ENCODE data around the gene SCARB1. TPM values are rescaled to one million over a fixed set of nuclear protein-coding genes. Genes with fewer than 3 reads are reported as not detected.
"Not testable (repeated sequence)": the region's sequence is repeated elsewhere in the genome, so short reads cannot be mapped to it uniquely, and the experiment has no call there.

The SCARB1 gene
- total RNA-seq, 1 experiment from 2014 or later, result 107 TPM

DNA sequence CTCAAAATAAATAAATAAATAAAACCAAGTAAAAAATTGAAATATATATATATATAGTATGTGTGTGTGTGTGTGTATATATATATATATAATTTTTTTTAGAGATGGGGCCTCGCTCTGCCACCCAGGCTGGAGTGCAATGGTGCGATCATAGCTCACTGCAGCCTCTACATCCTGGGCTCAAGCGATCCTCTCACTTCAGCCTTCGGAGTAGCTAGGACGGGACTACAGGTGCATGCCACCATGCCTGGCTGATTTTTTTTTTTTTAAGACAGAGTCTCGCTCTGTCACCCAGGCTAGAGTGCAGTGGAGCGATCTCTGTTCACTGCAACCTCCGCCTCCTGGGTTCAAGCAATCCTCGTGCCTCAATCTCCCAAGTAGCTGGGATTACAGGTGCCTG lies 24.1 kb upstream of the SCARB1 start:
- DNase-seq (ENCODE audit: low spot score); in situ Hi-C loops (cut with HindIII; ENCODE audit: low sequenced_read_pairs): not testable (repeated sequence)

DNA sequence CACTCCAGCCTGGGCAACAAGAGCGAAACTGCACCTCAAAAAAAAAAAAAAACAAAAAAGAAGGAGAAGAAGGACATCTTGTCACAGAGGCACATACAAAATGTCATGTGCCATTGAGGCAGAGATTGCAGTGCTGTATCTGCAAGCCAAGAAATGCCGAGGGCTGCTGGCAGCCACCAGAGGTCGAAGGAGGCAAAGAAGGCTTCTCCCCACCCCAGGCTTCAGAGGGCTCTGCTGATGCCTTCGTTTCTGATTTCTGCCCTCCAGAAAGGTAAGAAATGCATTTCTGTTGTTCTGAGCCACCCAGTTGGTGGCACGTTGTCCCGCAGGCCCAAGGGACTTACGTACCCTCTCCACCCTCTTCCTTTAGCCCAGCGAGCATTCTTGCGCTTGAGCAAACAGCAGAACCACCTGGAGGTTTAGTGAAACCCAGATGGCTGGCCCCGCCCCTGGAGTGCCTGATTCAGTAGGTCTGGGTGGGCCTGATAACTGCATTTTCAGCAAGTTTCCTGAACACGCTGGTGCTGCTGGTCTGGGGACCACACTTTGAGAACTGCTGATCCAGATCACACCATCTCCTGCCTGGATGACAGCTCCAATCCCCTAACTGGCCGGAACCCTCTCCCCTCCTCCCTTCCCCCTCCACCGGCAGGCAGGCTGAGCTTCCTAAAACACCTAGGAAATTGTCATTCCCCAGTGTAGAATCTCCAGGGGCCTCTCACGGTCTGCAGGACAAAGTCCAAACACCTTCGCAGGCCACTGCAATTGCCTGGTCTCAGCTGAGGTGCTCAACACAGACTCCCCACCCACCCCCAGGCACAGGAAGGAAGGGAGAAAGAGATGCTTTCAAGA lies 21.1 kb upstream of the SCARB1 start:
- no peak for DNase-seq (ENCODE audit: low spot score)
- in situ Hi-C loops (cut with HindIII; ENCODE audit: low sequenced_read_pairs), result no loop called here

- no peak for DNase-seq (ENCODE audit: low spot score)
- in situ Hi-C loops (cut with HindIII; ENCODE audit: low sequenced_read_pairs), result no loop called here
Measured at GRCh38 chr12:124883263-124884130, 19.8 kb upstream of the SCARB1 start.

DNA sequence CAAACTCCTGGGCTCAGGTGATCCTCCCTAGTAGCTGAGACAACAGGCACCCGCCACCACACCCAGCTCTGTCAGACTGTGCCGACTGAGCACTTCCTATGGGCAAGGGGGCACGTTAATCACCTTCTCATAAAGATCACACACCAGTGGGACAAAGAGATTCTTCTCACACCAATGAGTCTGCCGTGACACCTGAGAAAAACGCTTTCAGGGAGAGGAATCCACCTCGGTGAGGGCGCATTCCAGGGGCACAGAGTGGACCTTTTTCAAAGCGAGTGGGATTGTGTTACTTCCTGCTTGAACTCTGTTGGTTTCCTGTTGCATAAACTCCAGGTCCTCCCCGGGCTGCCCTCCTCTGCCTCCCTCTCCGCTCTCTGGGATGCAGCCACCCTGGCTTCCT lies 17.5 kb upstream of the SCARB1 start:
- in situ Hi-C loops (cut with HindIII; ENCODE audit: low sequenced_read_pairs), result no loop called here

GRCh38 chr12:124880335-124880734 lies 16.7 kb upstream of the SCARB1 start:
- in situ Hi-C loops (cut with HindIII; ENCODE audit: low sequenced_read_pairs); DNase-seq (ENCODE audit: low spot score): not testable (repeated sequence)

More for the DNA sequence above, 17.5 kb upstream of the SCARB1 start:
- no peak for DNase-seq (ENCODE audit: low spot score)

DNA sequence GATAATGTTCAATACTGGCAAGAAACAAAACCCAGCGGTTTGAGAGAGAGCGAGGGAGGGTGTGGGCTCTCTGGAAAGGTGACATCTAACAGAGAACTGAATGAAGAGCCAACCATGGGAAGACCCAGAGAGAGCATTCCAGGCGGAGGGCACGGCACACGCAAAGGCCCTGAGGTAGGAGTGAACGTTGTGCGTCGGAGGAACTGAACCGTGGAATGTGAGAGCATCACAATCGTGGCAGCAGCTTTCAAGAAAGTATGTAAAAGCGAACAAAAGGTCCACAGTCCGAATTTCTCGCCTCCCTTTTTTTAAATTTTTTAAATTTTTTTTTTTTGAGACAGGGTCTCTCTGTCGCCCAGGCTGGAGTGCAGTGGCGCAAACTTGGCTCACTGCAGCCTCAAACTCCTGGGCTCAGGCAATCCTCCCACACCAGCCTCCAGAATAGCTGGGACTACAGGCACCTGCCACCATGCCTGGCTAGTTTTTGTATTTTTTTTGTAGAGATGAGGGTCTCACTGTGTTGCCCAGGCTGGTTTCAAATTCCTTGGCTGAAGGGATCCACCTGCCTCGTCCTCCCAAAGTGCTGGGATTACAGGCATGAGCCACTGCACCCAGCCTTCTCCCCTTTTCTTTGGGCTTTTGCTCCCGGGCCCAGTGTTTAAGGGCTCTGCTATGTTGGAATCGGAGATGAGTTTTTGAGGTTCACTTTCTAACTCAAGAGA lies 15.3 kb upstream of the SCARB1 start:
- in situ Hi-C loops (cut with HindIII; ENCODE audit: low sequenced_read_pairs), result no loop called here
- no peak for DNase-seq (ENCODE audit: low spot score)

- in situ Hi-C loops (cut with HindIII; ENCODE audit: low sequenced_read_pairs), result no loop called here
- DNase-seq (ENCODE audit: low spot score), result no peak
Measured at GRCh38 chr12:124877423-124877822, 13.8 kb upstream of the SCARB1 start.

- in situ Hi-C loops (cut with HindIII; ENCODE audit: low sequenced_read_pairs), result no loop called here
Measured at GRCh38 chr12:124876171-124876570, 12.5 kb upstream of the SCARB1 start.

DNA sequence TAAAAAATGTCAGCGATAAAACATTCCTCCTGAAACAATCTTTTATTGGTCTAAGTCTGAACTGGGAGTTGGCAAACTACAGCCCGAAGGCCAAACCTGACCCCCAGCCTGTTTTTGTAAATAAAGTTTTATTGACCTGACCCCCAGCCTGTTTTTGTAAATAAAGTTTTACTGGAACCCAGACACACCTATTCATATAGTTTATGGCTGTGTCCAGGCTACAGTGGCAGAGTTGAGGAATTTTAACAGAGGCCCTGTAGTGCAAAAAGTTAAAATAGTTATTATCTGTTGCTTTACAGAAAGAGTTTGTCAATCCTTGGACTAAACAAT lies 12.1 kb upstream of the SCARB1 start:
- DNase-seq (ENCODE audit: low spot score), result no peak
- in situ Hi-C loops (cut with HindIII; ENCODE audit: low sequenced_read_pairs), result no loop called here

More at GRCh38 chr12:124876171-124876570, 12.5 kb upstream of the SCARB1 start:
- no peak for DNase-seq (ENCODE audit: low spot score)

GRCh38 chr12:124874988-124875802 lies 11.5 kb upstream of the SCARB1 start:
- DNase-seq (ENCODE audit: low spot score), result no peak
- in situ Hi-C loops (cut with HindIII; ENCODE audit: low sequenced_read_pairs), result no loop called here

DNA sequence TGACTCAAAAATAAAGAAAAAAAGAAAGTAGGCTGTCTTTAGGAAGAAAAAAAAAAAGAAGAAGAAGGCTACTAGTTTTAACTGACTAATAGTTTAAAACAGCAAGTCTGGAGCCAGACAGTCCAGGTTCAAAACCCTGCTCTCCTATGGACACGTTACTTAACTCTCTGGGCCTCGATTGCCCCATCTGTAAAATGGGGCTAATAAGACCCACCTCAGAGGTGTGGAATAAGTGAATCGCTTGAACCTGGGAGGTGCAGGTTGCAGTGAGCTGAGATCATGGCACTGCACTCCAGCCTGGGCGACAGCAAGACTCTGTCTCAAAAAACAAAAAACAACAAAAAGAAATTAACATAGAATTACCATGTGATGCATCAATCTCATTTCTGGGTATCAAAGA lies 10.5 kb upstream of the SCARB1 start:
- in situ Hi-C loops (cut with HindIII; ENCODE audit: low sequenced_read_pairs), result no loop called here
- no peak for DNase-seq (ENCODE audit: low spot score)

DNA sequence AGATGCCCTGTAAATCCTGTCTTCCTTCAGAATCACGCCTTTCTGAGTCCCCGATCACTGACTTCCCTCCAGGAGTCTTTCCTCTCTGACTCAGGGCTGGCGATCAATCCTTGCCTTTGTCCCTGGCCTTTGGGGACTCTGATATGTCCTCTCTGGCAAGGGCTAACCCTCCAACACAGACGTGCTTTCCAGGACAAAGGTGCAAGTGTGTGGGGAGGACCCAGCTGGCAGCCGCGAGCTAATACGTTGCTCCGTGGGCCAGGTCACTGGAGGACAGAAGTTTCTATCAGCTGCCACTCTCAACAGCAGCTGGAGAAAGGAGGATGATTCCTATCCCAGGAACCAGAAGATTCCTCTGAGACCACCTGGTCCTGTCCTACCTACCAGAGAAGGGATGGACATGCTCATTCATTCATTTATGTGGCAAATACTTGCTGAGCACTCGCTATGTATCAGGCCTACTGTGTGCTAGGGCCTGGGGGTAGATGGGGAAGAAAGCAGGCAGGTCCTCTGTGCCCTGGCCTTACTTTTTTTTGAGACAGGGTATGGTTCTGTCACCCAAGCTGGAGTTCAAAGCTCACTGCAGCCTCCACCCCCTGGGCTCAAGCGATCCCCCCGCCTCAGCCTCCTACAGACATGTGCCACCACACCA lies 8.5 kb upstream of the SCARB1 start:
- in situ Hi-C loops (cut with HindIII; ENCODE audit: low sequenced_read_pairs), result no loop called here
- no peak for DNase-seq (ENCODE audit: low spot score)

- in situ Hi-C loops (cut with HindIII; ENCODE audit: low sequenced_read_pairs), result no loop called here
- DNase-seq (ENCODE audit: low spot score), result no peak
Measured at GRCh38 chr12:124871297-124871696, 7.6 kb upstream of the SCARB1 start.

- in situ Hi-C loops (cut with HindIII; ENCODE audit: low sequenced_read_pairs), result no loop called here
Measured at GRCh38 chr12:124870515-124870914, 6.9 kb upstream of the SCARB1 start.

GRCh38 chr12:124869059-124869665 lies 5.5 kb upstream of the SCARB1 start:
- DNase-seq (ENCODE audit: low spot score), result no peak
- in situ Hi-C loops (cut with HindIII; ENCODE audit: low sequenced_read_pairs), result no loop called here

More at GRCh38 chr12:124870515-124870914, 6.9 kb upstream of the SCARB1 start:
- no peak for DNase-seq (ENCODE audit: low spot score)

DNA sequence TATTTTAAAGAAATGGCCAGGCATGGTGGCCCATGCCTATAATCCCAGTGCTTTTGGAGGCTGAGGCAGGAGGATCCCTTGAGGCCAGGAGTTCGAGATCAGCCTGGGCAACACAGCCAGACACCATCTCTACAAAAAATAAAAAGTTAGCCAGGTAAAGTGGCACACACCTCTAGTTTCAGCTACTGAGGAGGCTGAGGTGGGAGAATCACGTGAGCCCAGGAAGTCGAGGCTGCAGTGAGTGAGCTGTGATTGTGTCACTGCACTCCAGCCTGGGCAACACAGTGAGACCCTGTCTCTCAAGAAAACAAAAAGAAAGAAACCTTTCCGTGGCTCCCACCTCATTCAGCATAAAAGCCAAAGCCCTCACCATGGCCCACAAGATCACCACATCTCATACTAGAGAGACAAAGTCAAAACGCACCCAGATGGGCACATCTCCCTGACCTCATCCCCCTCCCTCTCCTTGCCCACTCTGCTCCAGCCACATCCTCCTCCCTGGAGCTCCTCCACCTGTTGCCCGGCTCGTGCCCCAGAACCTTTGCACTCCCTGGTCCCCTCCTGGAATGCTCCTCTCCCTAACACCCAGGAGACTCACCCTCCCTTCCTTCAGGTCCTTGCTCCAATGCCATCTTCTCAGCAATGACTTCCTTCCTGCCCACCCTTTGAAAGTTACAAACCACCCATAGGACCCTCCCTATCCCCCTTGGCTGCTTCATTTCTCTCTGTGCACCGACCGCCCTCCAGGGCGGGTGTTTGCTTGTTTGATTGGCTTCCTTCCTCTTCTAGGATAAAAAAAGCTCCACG lies 4.8 kb upstream of the SCARB1 start:
- DNase-seq (ENCODE audit: low spot score), result no peak
- in situ Hi-C loops (cut with HindIII; ENCODE audit: low sequenced_read_pairs), result no loop called here

DNA sequence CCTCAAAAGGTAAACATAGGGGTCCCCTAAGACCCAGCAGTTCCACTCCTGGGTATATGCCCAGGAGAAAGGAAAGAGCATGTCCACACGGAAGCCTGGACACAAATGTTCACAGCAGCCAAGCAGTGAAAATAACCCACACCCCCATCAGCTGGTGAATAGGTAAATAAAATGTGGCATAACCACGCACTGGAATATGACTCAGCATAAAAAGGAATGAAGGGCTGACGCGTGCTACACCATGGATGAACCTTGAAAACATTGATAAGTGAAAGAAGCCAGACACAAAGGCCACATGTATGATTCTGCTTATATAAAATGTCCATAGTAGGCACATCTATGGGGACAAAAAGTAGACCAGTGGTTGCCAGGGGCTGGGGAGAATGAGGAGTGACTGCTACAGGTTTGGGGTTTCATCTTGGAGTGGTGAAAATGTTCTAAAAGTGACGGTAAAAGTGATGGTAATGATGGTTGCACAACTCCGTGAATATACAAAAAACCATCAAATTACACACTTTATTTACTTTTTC lies 3.8 kb upstream of the SCARB1 start:
- no peak for DNase-seq (ENCODE audit: low spot score)
- in situ Hi-C loops (cut with HindIII; ENCODE audit: low sequenced_read_pairs), result no loop called here
